SU-DHL-6 (cell line): ENCODE data around the gene ALK.

Experiments
- EZH2phosphoT487 ChIP-seq: fragments of 200-600 bp; sonication (generic), shearing (Covaris generic); conservative IDR thresholded peaks from 2 replicates; pipeline ENCODE4 v1.6.1; 2018; ENCODE audit warnings: mild to moderate bottlenecking, antibody characterized with exemption, low read length, moderate library complexity, mixed read lengths
- TF ChIP-seq, protein P1 (sequence below): fragments of 200-600 bp; sonication (generic); IDR thresholded peaks from one replicate; pipeline ENCODE4 v1.5.1; 2017; ENCODE audit warnings: antibody characterized with exemption, mild to moderate bottlenecking, low read length, moderate library complexity; ENCODE audit not compliant: insufficient read depth, poor library complexity, severe bottlenecking

DNA sequence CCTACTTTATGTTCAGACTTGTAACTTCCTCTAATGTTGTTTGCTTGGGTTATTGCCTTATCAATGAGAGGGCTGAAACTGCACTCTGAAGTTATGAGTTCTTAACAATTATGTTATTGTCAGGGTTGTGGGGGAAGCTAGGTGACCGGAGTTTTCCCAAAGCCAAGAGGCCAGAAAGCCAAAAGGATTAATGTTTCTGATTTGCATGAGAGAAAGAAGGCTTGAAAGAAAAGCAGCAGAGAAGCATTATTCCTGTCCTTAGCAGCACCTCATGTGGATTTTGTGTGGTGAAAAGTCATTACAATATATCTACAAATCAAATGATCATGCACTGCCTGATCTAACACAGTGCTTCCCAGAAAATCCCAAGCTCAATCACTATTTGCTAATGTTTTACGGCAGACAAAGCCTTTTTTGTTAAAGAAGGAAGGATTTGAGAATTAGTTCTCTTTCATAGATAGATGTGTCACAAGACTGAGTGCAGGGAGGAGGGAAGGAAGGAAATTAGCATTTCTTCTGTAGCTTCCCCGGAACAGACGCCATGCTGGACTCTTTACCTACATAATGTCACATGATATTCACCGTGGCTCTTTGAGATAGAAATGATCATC, 203.2 kb downstream of the ALK start:
- TF ChIP-seq, protein P1, sequence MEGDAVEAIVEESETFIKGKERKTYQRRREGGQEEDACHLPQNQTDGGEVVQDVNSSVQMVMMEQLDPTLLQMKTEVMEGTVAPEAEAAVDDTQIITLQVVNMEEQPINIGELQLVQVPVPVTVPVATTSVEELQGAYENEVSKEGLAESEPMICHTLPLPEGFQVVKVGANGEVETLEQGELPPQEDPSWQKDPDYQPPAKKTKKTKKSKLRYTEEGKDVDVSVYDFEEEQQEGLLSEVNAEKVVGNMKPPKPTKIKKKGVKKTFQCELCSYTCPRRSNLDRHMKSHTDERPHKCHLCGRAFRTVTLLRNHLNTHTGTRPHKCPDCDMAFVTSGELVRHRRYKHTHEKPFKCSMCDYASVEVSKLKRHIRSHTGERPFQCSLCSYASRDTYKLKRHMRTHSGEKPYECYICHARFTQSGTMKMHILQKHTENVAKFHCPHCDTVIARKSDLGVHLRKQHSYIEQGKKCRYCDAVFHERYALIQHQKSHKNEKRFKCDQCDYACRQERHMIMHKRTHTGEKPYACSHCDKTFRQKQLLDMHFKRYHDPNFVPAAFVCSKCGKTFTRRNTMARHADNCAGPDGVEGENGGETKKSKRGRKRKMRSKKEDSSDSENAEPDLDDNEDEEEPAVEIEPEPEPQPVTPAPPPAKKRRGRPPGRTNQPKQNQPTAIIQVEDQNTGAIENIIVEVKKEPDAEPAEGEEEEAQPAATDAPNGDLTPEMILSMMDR = no peak
- no peak for TF ChIP-seq EZH2phosphoT487
